ENCODE results near the gene AGGF1. TPM values are rescaled to one million over a fixed set of nuclear protein-coding genes. Genes with fewer than 3 reads are reported as not detected.

AGGF1 gene
- total and polyA plus RNA-seq, 2 experiments from 2014 or later: 24.4 to 27.5 TPM

GRCh38 chr5:77095189-77095588 lies 65.0 kb downstream of the AGGF1 start:
- Histone ChIP-seq H3K4me2 (no peak overlapping the region), H3K79me2 (replicated peaks; ENCODE audit: insufficient read depth) (no peaks in the 10 kb centered on the region), H3K9me2 (ENCODE audit: insufficient read depth) (no peaks in the 10 kb centered on the region), H3K36me3 (ENCODE audit: insufficient read depth) (no peaks in the 10 kb centered on the region), H4K20me1 (replicated peaks; ENCODE audit: insufficient read depth) (no peaks in the 10 kb centered on the region; the same call in 1 of the 2 replicates), H3F3A (replicated peaks; ENCODE audit: low read depth) (no peaks in the 10 kb centered on the region), H3K4me1 (ENCODE audit: insufficient read depth) (no peaks in the 10 kb centered on the region), H2AFZ (no peak overlapping the region), H3K27me3 (ENCODE audit: insufficient read depth) (no peaks in the 10 kb centered on the region), H3K27ac (ENCODE audit: low read depth) (no peak overlapping the region), H3K4me3 (no peak overlapping the region)
- H3K27ac Mint-ChIP-seq: no peak overlapping the region
- peaks cover 24% of the 10 kb centered on the region; the same call in 2 of the 3 replicates for H3K36me3 Mint-ChIP-seq (ENCODE audit: low read depth)
- no peaks in the 10 kb centered on the region for H3K4me1 Mint-ChIP-seq
- ATAC-seq: no peak
- no peaks in the 10 kb centered on the region for H3K9me3 Mint-ChIP-seq
- no peak for DNase-seq (ENCODE audit: low spot score)
- no peaks in the 10 kb centered on the region for H3K27me3 Mint-ChIP-seq (ENCODE audit: insufficient read depth, low read depth, poor library complexity)
- no peak overlapping the region for H3K4me3 Mint-ChIP-seq
- no peak for TF ChIP-seq STAT1 (IDR thresholded peaks at IDR 0.05; ENCODE audit: unreplicated experiment)

- H3K4me1 ChIP-seq (ENCODE audit: insufficient read depth): no peaks in the 10 kb centered on the region
- H3K4me3 ChIP-seq: no peak overlapping the region
- H3K9me3 Mint-ChIP-seq: no peaks in the 10 kb centered on the region
- no peaks in the 10 kb centered on the region; the same call in 1 of the 2 replicates for H4K20me1 ChIP-seq (replicated peaks; ENCODE audit: insufficient read depth)
- no peak overlapping the region for H3K4me2 ChIP-seq
- H3K79me2 ChIP-seq (replicated peaks; ENCODE audit: insufficient read depth): no peaks in the 10 kb centered on the region
- H3K36me3 ChIP-seq (ENCODE audit: insufficient read depth): peaks cover 6% of the 10 kb centered on the region; the same call in 1 of the 2 replicates
- no peak for ATAC-seq
- H3K27ac Mint-ChIP-seq: no peak overlapping the region
- H3F3A ChIP-seq (replicated peaks; ENCODE audit: low read depth): no peaks in the 10 kb centered on the region
- H3K27ac ChIP-seq (ENCODE audit: low read depth): no peak overlapping the region
- H3K36me3 Mint-ChIP-seq (ENCODE audit: low read depth): peaks cover 22% of the 10 kb centered on the region; the same call in 2 of the 3 replicates
- no peak for TF ChIP-seq CTCF (conservative IDR thresholded peaks at IDR 0.05; ENCODE audit: low read depth in 2 of 2)
- no peak for TF ChIP-seq EZH2phosphoT487 (IDR thresholded peaks at IDR 0.05; ENCODE audit: unreplicated experiment)
- TF ChIP-seq NANOG (IDR thresholded peaks at IDR 0.05; ENCODE audit: borderline replicate concordance): no peak
- TF ChIP-seq ZNF114 (CRISPR knock-in tag; IDR thresholded peaks at IDR 0.05): no peak
- H3K9me2 ChIP-seq (ENCODE audit: insufficient read depth): no peaks in the 10 kb centered on the region
- peaks cover 4% of the 10 kb centered on the region for H3K27me3 Mint-ChIP-seq (ENCODE audit: insufficient read depth, low read depth, poor library complexity)
- DNase-seq (ENCODE audit: low spot score): no peak
- no peaks in the 10 kb centered on the region for H3K27me3 ChIP-seq (ENCODE audit: insufficient read depth)
- H3K4me1 Mint-ChIP-seq: no peaks in the 10 kb centered on the region
- no peak overlapping the region for H3K4me3 Mint-ChIP-seq
- H2AFZ ChIP-seq: no peak overlapping the region
Observed at GRCh38 chr5:77101298-77101697, 71.1 kb downstream of the AGGF1 start.

GRCh38 chr5:77102549-77102948 lies 72.3 kb downstream of the AGGF1 start:
- no peaks in the 10 kb centered on the region for H3K4me1 Mint-ChIP-seq
- H4K20me1 ChIP-seq (replicated peaks; ENCODE audit: insufficient read depth): no peaks in the 10 kb centered on the region; the same call in 1 of the 2 replicates
- H3K36me3 Mint-ChIP-seq (ENCODE audit: low read depth): peaks cover 34% of the 10 kb centered on the region; the same call in 2 of the 3 replicates
- no peaks in the 10 kb centered on the region for H3F3A ChIP-seq (replicated peaks; ENCODE audit: low read depth)
- DNase-seq (ENCODE audit: low spot score) (no peak), ATAC-seq (no peak)
- H3K79me2 ChIP-seq (replicated peaks; ENCODE audit: insufficient read depth): no peaks in the 10 kb centered on the region
- H3K36me3 ChIP-seq (ENCODE audit: insufficient read depth): peaks cover 6% of the 10 kb centered on the region; the same call in 1 of the 2 replicates
- no peaks in the 10 kb centered on the region for H3K27me3 ChIP-seq (ENCODE audit: insufficient read depth)
- peaks cover 4% of the 10 kb centered on the region for H3K27me3 Mint-ChIP-seq (ENCODE audit: insufficient read depth, low read depth, poor library complexity)
- H3K9me3 Mint-ChIP-seq: peaks cover 4% of the 10 kb centered on the region; the same call in 2 of the 3 replicates
- H3K4me3 Mint-ChIP-seq: no peak overlapping the region
- H3K27ac Mint-ChIP-seq: no peak overlapping the region
- H3K4me2 ChIP-seq: no peak overlapping the region
- no peak overlapping the region for H3K27ac ChIP-seq (ENCODE audit: low read depth)
- H2AFZ ChIP-seq: no peak overlapping the region
- H3K9me2 ChIP-seq (ENCODE audit: insufficient read depth): no peaks in the 10 kb centered on the region
- no peak overlapping the region for H3K4me3 ChIP-seq
- H3K4me1 ChIP-seq (ENCODE audit: insufficient read depth): no peaks in the 10 kb centered on the region
- TF ChIP-seq STAT1 (IDR thresholded peaks at IDR 0.05; ENCODE audit: unreplicated experiment) (no peak), NANOG (IDR thresholded peaks at IDR 0.05; ENCODE audit: borderline replicate concordance) (no peak), EZH2phosphoT487 (IDR thresholded peaks at IDR 0.05; ENCODE audit: unreplicated experiment) (no peak), ZNF331 (CRISPR knock-in tag; IDR thresholded peaks at IDR 0.05; ENCODE audit: low read depth) (no peak), ZNF462 (CRISPR knock-in tag; IDR thresholded peaks at IDR 0.05) (no peak), CREB1 (CRISPR knock-in tag; IDR thresholded peaks at IDR 0.05; ENCODE audit: low read depth) (no peak)
